HG03575 (cell line): ENCODE results near the gene MYCT1.
"Not testable (repeated sequence)": the region's sequence is repeated elsewhere in the genome, so short reads cannot be mapped to it uniquely, and the experiment has no call there.

Source experiments
- ATAC-seq: cut with Tn5 transposase; IDR thresholded peaks from one replicate; pipeline ENCODE4 v1.9.1; 2021; ENCODE audit not compliant: unreplicated experiment, insufficient number of reproducible peaks, low FRiP score; ENCODE audit errors: extremely low read depth

The MYCT1 gene, protein sequence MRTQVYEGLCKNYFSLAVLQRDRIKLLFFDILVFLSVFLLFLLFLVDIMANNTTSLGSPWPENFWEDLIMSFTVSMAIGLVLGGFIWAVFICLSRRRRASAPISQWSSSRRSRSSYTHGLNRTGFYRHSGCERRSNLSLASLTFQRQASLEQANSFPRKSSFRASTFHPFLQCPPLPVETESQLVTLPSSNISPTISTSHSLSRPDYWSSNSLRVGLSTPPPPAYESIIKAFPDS

GRCh38 chr6:152697634-152698033, at the start of gene MYCT1:
TSS of gene MYCT1 (plus strand) at chr6:152697897. CDS start at chr6:152697903, 6 bp downstream.
- no peak for ATAC-seq

DNA sequence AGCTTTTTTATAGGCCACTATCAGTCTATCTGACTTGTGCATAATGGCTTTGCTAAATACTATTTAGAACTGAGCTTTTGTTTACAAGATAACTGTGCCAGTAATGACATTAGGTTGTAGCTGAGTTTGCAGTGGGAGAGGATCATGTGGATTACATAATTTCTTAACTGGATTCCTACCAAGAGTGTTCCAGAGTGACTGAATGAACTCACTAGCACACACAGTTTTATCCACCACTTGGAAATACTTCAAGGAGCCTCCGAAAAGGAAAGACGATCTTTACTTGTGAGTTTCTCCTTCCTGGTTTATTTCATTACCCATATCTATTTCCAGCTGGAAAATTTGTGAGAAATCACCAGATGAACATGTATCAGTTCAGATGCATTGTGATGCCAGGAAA, 49.6 kb upstream of the MYCT1 start:
- ATAC-seq: no peak

DNA sequence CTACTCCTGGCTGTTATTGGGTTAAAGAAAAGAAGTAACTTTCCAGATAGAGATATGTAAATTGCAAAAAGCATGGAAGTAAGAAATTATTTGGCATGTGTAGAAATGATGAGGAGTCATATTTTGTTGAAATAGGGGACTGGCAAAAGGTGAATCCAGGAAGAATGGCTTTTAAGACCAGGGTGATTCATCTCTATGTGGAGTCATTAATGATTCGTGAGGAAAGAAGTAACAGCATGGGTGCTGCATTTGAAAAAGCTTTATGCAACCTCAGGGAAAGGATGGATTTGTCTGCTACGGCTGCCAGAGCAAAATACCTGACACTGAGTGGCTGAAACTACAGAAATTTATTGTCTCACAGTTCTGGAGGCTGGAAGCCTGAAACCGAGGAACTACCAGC, 45.7 kb upstream of the MYCT1 start:
- ATAC-seq: no peak

DNA sequence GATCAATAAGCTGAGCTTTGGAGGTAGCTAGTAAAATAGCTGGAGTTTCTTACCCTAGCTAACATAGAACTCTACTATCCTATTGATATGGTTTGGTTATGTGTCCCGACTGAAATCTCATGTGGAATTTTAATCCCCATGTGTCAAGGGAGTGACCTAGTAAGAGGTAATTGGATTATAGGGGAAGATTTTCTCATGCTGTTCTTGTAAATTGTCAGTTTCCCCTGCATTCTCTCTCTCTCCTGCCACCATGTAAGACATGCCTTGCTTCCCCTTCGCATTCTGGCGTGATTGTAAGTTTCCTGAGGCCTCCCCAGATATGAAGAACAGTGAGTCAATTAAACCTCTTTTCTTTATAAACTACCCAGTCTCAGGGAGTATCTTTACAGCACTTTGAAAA, 35.9 kb upstream of the MYCT1 start:
- no peak for ATAC-seq

DNA sequence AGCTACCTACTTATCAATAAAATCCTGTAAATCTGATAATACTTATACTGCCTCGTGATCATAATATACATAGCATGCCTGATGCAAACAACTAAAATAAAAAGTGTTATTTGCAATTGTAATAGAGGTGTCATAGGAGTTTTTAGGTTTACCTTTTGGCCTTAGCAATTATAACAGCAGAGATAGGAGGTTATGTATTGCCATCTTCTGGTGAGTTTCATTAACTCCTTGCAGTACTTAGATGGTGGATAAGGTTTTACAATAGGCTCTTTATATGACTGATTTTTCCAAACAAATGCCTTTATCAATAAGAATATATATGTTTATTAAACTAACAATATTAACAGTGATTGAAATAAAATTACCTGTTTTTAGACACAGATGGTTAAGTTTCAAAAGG, 27.8 kb upstream of the MYCT1 start:
- no peak for ATAC-seq

GRCh38 chr6:152671171-152671570, 26.5 kb upstream of the MYCT1 start:
- no peak for ATAC-seq

- ATAC-seq: no peak
Measured at GRCh38 chr6:152673236-152673635, 24.5 kb upstream of the MYCT1 start.

DNA sequence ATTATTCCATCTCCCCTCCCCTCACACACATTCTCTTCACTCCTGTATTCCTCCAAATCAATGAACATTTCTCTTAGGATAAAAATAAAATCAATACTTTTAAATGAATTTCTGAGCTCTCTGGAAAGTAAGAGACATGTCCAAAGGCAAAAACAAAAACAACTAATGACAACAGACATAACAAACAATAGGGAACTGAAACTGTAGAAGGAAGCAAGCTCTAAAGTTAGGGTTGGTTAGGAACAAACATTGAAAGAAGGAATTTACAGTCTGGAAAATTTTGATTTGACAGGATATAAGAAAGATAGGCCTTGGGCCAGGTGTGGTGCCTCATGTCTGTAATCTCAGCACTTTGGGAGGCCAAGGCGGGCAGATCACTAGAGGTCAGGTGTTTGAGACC, 17.5 kb upstream of the MYCT1 start:
- ATAC-seq: no peak

DNA sequence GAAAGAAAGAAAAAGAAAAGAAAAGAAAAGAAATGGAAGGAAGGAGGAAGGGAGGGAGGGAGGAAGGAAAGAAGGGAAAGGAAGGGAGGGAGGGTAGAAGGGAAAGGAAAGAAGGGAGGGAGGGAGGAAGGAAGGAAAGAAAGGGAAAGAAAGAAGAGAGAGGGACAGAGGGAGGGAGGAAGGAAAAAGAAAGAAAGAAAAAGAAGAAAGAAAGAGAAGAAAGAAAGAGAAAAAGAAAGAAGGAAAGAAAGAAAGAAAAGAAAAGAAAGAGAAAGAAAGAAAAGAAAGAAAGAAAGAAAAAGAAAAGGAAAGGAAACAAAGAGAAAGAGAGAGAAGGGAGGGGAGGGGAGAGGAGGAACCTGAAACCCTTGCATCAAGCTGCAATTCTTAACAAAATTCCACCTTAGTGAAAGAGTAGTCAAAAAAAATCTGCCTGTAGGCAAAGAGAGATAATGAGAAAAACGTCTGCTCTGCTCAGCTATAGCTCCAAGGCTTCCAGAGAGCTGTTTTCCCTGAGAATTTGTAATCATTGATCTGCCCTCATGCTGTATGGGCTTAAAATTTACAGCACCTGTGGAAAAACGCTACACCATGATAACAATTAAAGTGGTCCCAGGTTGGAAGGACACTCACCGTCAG, 16.7 kb upstream of the MYCT1 start:
- no peak for ATAC-seq

DNA sequence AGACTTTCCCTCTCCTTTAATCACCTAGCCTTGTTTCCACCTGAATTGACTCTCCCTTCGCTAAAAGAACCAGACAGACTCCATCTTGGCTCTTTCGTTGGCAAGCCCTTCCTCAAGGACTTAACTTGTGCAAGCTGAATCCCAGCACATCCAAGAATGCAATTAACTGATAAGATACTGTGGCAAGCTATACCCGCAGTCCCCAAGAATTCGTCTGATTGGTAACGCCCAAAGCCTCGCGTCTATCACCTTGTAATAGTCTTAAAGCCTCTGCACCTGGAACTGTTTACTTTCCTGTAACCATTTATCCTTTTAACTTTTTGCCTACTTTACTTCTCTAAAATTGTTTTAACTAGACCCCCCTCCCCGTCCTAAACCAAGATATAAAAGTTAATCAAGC, 15.6 kb upstream of the MYCT1 start:
- no peak for ATAC-seq

GRCh38 chr6:152682935-152683334, 14.8 kb upstream of the MYCT1 start:
- not testable (repeated sequence) for ATAC-seq

- no peak for ATAC-seq
Measured at GRCh38 chr6:152685819-152686218, 11.9 kb upstream of the MYCT1 start.

DNA sequence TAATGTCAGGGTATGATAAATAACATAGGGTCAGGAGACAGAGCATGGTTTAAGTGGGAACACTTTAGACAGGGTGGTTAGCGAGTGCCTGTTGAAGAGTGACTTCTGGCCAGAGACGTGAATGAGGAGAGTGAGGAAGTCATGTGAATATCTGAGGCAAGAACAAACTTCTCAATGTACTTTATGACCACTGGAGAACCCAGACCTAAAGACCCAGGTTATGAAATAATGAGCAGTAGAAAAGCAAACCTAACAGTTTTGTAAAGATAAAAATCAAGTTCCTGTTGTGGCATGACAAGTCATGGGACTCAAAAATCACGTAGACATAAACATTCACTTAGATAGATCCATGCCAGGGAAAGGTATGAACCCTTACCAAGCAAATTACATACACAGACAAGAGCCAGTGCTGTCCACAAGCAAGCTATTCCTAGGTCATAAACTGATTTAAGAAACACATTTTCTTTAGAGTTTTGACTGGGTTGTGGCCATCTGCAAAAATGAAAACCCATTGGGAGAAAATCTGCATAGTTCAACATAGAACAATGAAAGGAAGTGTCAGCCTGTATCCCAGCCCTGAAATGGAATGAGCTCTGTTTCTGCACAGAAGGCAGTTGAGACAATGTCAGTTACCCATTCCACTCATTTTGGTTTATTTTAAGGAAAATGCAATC, 2.2 kb upstream of the MYCT1 start:
- no peak for ATAC-seq

- no peak for ATAC-seq
Measured at GRCh38 chr6:152696522-152696921, 1.2 kb upstream of the MYCT1 start.

GRCh38 chr6:152698692-152699091, 995 bp downstream of the MYCT1 start:
- no peak for ATAC-seq

DNA sequence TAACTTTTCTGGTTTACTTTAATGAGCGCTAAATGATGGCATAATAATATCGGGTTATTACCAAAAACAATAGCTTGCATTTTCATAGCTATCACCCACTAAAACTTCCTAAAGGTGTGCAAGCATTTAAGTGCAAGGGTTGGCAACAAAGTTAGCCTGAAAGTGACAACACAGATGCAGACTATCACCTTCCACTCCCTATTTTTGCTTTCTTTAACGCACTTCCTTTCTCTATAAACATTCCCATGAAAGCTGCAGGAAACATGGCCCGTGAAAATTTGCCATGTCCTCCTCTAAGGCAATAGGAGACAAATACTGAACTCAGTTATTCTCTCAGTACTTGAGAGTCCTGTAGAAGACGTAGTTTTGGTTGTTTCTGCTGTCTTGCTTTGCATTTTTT, 2.7 kb downstream of the MYCT1 start:
- no peak for ATAC-seq

DNA sequence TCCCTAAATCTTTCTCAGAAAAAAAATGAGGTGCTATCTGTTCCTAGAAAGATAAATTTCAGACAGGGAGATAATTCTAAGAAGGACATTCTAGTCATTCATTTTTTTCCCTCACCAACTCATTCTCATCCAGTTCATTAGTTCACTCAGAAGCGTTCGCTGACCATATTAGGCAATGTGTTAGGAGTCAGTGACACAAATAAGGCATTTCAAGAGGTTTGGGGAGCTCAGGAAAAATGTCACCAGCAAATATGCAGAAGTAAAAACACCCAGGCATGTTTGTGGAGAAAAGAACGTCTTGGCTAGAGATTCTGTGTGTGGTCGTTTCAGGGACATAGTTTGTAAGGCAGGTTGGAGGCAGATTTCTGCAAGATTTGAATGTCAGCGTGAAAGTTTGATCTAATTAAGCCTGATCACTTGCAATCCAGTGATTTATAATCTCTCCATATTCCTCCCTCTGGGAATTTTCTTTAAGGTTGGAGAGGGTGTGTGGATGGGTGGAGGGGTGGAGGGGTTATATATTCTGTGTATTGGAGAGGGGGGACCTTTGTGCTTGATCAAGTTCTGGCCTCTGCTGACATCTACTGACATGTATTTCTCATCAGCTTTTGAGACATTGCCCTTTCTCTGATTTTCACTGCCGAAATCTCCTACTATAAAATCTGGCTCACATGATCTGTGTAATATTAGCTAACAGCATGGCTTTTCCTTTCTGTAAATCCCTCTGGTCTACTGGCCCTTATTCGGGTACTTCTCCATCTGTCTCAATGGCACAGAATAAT, 3.6 kb downstream of the MYCT1 start:
- no peak for ATAC-seq

DNA sequence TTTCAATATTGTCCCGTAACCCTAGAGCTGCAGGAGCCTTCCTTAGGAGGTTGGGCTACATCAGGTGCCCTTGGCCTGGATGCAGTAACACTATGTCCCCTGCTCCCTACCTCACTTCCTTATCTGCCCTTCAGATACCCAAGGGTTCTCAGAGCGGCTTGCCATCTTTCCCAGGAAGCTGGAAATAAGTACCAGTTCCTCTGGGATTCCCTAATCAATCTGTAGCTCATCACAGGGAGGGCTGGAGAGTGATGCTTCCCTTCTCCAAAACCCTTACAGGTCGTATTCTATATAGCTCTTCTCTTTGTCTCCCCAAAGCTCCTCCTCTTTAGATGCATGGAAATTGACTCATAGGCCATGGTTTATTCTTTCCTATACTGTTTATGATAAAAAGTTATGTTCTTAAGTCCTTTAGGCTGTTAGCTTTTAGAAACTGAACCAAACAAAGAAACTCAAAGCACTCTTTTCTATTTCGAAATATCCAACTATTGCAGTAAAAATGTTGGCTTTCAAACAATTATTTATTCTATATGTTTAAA, 4.2 kb downstream of the MYCT1 start:
- ATAC-seq: no peak

DNA sequence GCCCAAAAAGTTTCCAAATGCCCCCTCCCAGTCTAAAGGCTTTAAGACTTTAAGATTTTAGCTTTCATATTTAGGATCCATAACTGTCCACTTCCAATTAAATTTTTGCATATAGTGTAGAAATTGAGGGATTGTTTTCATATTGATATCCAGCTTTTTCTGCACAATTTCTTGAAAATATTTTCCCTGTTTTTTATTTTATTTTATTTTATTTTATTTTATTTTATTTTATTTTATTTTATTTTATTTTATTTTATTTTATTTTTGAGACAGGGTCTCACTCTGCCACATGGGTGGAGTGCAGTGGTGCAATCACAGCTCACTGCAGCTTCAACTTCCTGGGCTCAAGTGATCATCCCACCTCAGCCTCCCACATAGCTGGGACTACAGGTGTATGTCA, 6.1 kb downstream of the MYCT1 start:
- not testable (repeated sequence) for ATAC-seq
